ENCODE results near the gene HUNK. TPM values are rescaled to one million over a fixed set of nuclear protein-coding genes. Genes with fewer than 3 reads are reported as not detected.

The HUNK gene
- total and polyA plus RNA-seq, 2 experiments from 2014 or later: 7.1 to 10.8 TPM

DNA sequence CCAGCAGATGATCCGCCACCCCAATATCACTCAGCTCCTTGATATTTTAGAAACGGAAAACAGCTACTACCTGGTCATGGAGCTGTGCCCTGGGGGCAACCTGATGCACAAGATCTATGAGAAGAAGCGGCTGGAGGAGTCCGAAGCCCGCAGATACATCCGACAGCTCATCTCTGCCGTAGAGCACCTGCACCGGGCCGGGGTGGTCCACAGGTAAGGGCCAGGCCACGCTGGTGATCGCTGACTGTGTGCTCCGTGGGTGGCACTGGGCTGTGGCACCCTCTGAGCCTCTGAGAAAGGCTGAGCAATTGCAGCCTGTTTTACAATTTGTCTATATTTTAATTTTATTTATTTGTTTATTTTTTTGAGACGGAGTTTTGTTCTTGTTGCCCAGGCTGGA lies 51.7 kb downstream of the HUNK start:
- 87% methylated on average over 13 of the region's 13 CpGs for WGBS (ENCODE audit: low lambda C conversion rate, missing lambda C conversion rate)
- Histone ChIP-seq H2AFZ (no peak overlapping the region), H3K27ac (no peak overlapping the region), H3K27me3 (no peaks in the 10 kb centered on the region), H3K4me1 (ENCODE audit: insufficient read depth) (peaks cover 5% of the 10 kb centered on the region), H4K20me1 (ENCODE audit: insufficient read depth, poor library complexity, severe bottlenecking) (no peaks in the 10 kb centered on the region), H3K4me3 (no peak overlapping the region), H3K9me3 (ENCODE audit: low read depth) (no peaks in the 10 kb centered on the region), H3K79me2 (peaks cover 25% of the 10 kb centered on the region), H3K9me2 (replicated peaks; ENCODE audit: insufficient read depth) (no peaks in the 10 kb centered on the region), H3K4me2 (no peak overlapping the region), H3K36me3 (replicated peaks; ENCODE audit: insufficient read depth, low read depth) (no peaks in the 10 kb centered on the region)
- TF ChIP-seq, protein P1, sequence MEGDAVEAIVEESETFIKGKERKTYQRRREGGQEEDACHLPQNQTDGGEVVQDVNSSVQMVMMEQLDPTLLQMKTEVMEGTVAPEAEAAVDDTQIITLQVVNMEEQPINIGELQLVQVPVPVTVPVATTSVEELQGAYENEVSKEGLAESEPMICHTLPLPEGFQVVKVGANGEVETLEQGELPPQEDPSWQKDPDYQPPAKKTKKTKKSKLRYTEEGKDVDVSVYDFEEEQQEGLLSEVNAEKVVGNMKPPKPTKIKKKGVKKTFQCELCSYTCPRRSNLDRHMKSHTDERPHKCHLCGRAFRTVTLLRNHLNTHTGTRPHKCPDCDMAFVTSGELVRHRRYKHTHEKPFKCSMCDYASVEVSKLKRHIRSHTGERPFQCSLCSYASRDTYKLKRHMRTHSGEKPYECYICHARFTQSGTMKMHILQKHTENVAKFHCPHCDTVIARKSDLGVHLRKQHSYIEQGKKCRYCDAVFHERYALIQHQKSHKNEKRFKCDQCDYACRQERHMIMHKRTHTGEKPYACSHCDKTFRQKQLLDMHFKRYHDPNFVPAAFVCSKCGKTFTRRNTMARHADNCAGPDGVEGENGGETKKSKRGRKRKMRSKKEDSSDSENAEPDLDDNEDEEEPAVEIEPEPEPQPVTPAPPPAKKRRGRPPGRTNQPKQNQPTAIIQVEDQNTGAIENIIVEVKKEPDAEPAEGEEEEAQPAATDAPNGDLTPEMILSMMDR (IDR thresholded peaks at IDR 0.05; ENCODE audit: poor library complexity): no peak
- TF ChIP-seq EZH2 (IDR thresholded peaks at IDR 0.05; ENCODE audit: borderline replicate concordance): no peak
- no peak for TF ChIP-seq EZH2phosphoT487 (IDR thresholded peaks at IDR 0.05; ENCODE audit: low read depth, severe bottlenecking, unreplicated experiment)
- no peak for DNase-seq (ENCODE audit: low spot score)

- no peak for DNase-seq (ENCODE audit: low spot score)
- Histone ChIP-seq H2AFZ (no peak overlapping the region), H3K79me2 (peaks cover 20% of the 10 kb centered on the region)
Measured at GRCh38 chr21:31926498-31926897, 53.7 kb downstream of the HUNK start.

GRCh38 chr21:31927689-31928353 lies 55.0 kb downstream of the HUNK start:
- Histone ChIP-seq H3K4me2 (peak overlapping the region; percentile 51), H3K27me3 (no peaks in the 10 kb centered on the region), H3K4me1 (ENCODE audit: insufficient read depth) (peaks cover 10% of the 10 kb centered on the region), H3K4me3 (no peak overlapping the region), H3K79me2 (peaks cover 17% of the 10 kb centered on the region), H3K27ac (no peak overlapping the region), H3K36me3 (replicated peaks; ENCODE audit: insufficient read depth, low read depth) (no peaks in the 10 kb centered on the region), H3K9me2 (replicated peaks; ENCODE audit: insufficient read depth) (no peaks in the 10 kb centered on the region), H2AFZ (no peak overlapping the region), H3K9me3 (ENCODE audit: low read depth) (no peaks in the 10 kb centered on the region), H4K20me1 (ENCODE audit: insufficient read depth, poor library complexity, severe bottlenecking) (no peaks in the 10 kb centered on the region)
- WGBS (ENCODE audit: low lambda C conversion rate, missing lambda C conversion rate): 60% methylated on average over 13 of the region's 13 CpGs
- no peak for TF ChIP-seq EZH2phosphoT487 (IDR thresholded peaks at IDR 0.05; ENCODE audit: low read depth, severe bottlenecking, unreplicated experiment)
- TF ChIP-seq EZH2 (IDR thresholded peaks at IDR 0.05; ENCODE audit: borderline replicate concordance): no peak
- TF ChIP-seq, protein P1 (IDR thresholded peaks at IDR 0.05; ENCODE audit: poor library complexity): no peak
- DNase-seq (ENCODE audit: low spot score): no peak

More at GRCh38 chr21:31926498-31926897, 53.7 kb downstream of the HUNK start:
- Histone ChIP-seq H3K9me2 (replicated peaks; ENCODE audit: insufficient read depth) (no peaks in the 10 kb centered on the region), H3K36me3 (replicated peaks; ENCODE audit: insufficient read depth, low read depth) (no peaks in the 10 kb centered on the region), H3K4me2 (no peak overlapping the region), H4K20me1 (ENCODE audit: insufficient read depth, poor library complexity, severe bottlenecking) (no peaks in the 10 kb centered on the region), H3K4me3 (no peak overlapping the region), H3K9me3 (ENCODE audit: low read depth) (no peaks in the 10 kb centered on the region), H3K4me1 (ENCODE audit: insufficient read depth) (peaks cover 10% of the 10 kb centered on the region), H3K27me3 (no peaks in the 10 kb centered on the region), H3K27ac (no peak overlapping the region)
- TF ChIP-seq, protein P1 (IDR thresholded peaks at IDR 0.05; ENCODE audit: poor library complexity): no peak
- TF ChIP-seq EZH2phosphoT487 (IDR thresholded peaks at IDR 0.05; ENCODE audit: low read depth, severe bottlenecking, unreplicated experiment) (no peak), EZH2 (IDR thresholded peaks at IDR 0.05; ENCODE audit: borderline replicate concordance) (no peak)
- WGBS (ENCODE audit: low lambda C conversion rate, missing lambda C conversion rate): 93% methylated on average over 3 of the region's 3 CpGs
